Large intestine (tissue), 3 donors: Measurements from ENCODE around the gene WDR43. TPM values are rescaled to one million over a fixed set of nuclear protein-coding genes. Genes with fewer than 3 reads are reported as not detected.

ENCODE experiments used
- DNase-seq, 2 donors: peaks; one replicate each; pipeline versions ENCODE4 v3.0.0 to v3.0.0-alpha.2; 2013
- H3K27ac ChIP-seq: one replicate; pipeline ENCODE4 v1.5.1; 2013; ENCODE audit warnings: low read length
- H3K27me3 ChIP-seq: 2 replicates; pipeline ENCODE4 v1.6.1; 2013; ENCODE audit warnings: low read length; ENCODE audit not compliant: control insufficient read depth, insufficient read depth
- H3K36me3 ChIP-seq: 2 replicates; pipeline ENCODE4 v1.6.1; 2013; ENCODE audit warnings: low read length; ENCODE audit not compliant: control insufficient read depth, insufficient read depth
- H3K4me1 ChIP-seq: one replicate; pipeline ENCODE4 v1.6.1; 2013; ENCODE audit warnings: low read length; ENCODE audit not compliant: control insufficient read depth, insufficient read depth
- H3K4me3 ChIP-seq: one replicate; pipeline ENCODE4 v1.5.1; 2013; ENCODE audit warnings: low read length
- H3K9me3 ChIP-seq: one replicate; pipeline ENCODE4 v1.6.1; 2013; ENCODE audit warnings: mild to moderate bottlenecking, low read depth, low read length, moderate library complexity; ENCODE audit not compliant: control insufficient read depth
- WGBS: methylation state at CpG from one replicate; pipeline ENCODE4 v1.1.5; 2013; ENCODE audit warnings: low lambda C conversion rate; ENCODE audit not compliant: insufficient coverage; 5-methylcytosine and 5-hydroxymethylcytosine counted together
- polyA plus RNA-seq: library from polyadenylated mRNA; unstranded; fragments of 120-200 nt; gene quantifications from one replicate; pipeline ENCODE4 v1.2.1, GENCODE V29; 2013

WDR43 gene
- polyA plus RNA-seq, 1 donor: 34.7 TPM

- Histone ChIP-seq H3K27ac (no peak overlapping the region), H3K9me3 (no peaks in the 10 kb centered on the region), H3K36me3 (no peaks in the 10 kb centered on the region), H3K27me3 (no peaks in the 10 kb centered on the region), H3K4me3 (no peak overlapping the region), H3K4me1 (peaks cover 4% of the 10 kb centered on the region)
- WGBS: 83% methylated on average over 1 of the region's 4 CpGs
- DNase-seq: no peak
Observed at GRCh38 chr2:28991021-28991420, 96.6 kb downstream of the WDR43 start.

DNA sequence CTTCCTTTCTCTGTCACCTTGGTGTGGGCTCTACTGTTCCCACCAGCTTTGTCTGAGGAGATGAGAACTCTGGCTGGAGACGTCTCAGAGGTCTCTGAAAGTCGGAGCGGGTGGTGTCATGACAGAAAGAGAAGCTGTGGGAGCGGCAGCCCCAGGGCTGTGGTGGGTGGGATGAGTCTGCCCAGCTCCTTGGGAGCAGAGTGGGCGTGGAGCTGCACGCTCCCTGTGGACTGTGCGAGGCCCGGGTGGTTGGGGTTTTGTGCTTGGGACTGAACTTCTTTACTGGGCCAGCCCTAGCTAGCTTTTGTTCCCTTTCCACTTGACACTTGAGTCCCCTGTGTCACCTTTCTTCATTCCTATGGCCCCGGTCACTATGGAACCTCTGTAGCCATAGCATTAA is 97.0 kb downstream of the WDR43 start:
- Histone ChIP-seq H3K4me1 (peaks cover 4% of the 10 kb centered on the region), H3K4me3 (no peak overlapping the region), H3K36me3 (no peaks in the 10 kb centered on the region), H3K27me3 (no peaks in the 10 kb centered on the region), H3K27ac (no peak overlapping the region), H3K9me3 (no peaks in the 10 kb centered on the region)
- no CpG with 5 or more reads among the region's 9 CpGs for WGBS
- DNase-seq: no peak

DNA sequence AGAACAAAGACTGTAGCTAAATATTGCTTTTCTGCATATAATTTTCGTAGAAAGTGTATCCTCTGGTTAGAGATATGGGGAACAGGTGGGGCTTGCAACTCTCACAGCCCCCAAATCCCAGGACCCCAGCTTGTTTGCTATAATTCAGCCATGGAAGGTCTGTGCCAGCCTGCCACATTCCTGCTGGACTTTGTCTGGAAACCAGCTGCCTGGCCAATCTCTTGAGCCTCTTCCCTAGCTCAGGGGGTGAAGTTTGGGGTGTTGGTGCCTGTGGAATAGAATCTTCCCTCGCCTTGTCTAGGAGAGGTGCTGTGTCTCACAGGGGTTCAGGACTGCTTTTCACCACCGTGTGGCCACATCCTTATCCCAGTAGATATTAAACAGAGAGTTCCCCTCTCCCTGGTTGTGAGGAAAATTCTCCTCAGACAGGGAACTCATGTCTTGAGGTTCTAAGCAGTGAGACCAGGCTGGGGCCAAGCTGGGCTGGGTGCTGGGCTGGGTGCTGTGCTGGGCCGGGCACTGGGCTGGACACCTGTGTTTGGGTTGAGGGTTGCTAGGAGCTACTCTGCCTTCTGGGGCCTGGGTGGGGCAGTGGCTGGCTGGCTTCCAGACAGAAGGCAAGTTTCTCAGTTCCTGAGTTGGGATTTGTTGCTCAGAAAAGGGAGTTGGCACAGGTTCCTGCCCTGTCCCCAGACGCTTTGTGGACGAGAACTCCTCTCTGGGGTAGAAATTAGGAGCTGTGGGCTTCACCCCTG is 98.9 kb downstream of the WDR43 start:
- Histone ChIP-seq H3K36me3 (no peaks in the 10 kb centered on the region), H3K4me1 (peaks cover 4% of the 10 kb centered on the region), H3K4me3 (no peak overlapping the region), H3K9me3 (no peaks in the 10 kb centered on the region), H3K27me3 (no peaks in the 10 kb centered on the region), H3K27ac (no peak overlapping the region)
- no CpG with 5 or more reads among the region's 6 CpGs for WGBS
- DNase-seq: peak in 1 of 2 donors; percentile 40

DNA sequence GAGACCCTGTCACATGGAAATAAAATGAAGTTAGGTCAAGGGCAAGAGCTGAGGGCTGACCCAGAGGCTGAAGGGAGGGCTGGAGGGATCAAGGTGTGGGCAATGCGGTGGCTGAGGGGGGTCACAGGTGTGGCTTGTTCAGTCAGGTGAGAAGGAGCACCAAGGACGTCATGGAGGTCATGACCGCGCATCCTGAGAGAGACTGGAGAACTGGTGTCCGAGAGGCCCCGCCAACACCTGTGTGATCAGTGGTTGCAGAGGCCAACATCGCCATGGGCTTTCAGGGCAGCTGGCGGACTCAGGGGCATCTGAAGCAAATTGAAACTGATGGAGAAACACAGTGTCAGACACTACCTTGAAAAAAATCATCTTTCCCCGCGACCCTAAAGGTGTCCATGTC is 99.6 kb downstream of the WDR43 start:
- no peaks in the 10 kb centered on the region for H3K9me3 ChIP-seq
- DNase-seq: no peak
- H3K27ac ChIP-seq: no peak overlapping the region
- no peaks in the 10 kb centered on the region for H3K36me3 ChIP-seq
- H3K4me3 ChIP-seq: no peak overlapping the region
- WGBS: no CpG with 5 or more reads among the region's 10 CpGs
- peaks cover 4% of the 10 kb centered on the region for H3K4me1 ChIP-seq
- H3K27me3 ChIP-seq: no peaks in the 10 kb centered on the region

- DNase-seq: no peak
- no peaks in the 10 kb centered on the region for H3K27me3 ChIP-seq
- no peaks in the 10 kb centered on the region for H3K36me3 ChIP-seq
- no peaks in the 10 kb centered on the region for H3K9me3 ChIP-seq
- no CpG with 5 or more reads among the region's 7 CpGs for WGBS
- peaks cover 4% of the 10 kb centered on the region for H3K4me1 ChIP-seq
- no peak overlapping the region for H3K27ac ChIP-seq
- H3K4me3 ChIP-seq: no peak overlapping the region
Observed at GRCh38 chr2:28994679-28995078, 100.2 kb downstream of the WDR43 start.

DNA sequence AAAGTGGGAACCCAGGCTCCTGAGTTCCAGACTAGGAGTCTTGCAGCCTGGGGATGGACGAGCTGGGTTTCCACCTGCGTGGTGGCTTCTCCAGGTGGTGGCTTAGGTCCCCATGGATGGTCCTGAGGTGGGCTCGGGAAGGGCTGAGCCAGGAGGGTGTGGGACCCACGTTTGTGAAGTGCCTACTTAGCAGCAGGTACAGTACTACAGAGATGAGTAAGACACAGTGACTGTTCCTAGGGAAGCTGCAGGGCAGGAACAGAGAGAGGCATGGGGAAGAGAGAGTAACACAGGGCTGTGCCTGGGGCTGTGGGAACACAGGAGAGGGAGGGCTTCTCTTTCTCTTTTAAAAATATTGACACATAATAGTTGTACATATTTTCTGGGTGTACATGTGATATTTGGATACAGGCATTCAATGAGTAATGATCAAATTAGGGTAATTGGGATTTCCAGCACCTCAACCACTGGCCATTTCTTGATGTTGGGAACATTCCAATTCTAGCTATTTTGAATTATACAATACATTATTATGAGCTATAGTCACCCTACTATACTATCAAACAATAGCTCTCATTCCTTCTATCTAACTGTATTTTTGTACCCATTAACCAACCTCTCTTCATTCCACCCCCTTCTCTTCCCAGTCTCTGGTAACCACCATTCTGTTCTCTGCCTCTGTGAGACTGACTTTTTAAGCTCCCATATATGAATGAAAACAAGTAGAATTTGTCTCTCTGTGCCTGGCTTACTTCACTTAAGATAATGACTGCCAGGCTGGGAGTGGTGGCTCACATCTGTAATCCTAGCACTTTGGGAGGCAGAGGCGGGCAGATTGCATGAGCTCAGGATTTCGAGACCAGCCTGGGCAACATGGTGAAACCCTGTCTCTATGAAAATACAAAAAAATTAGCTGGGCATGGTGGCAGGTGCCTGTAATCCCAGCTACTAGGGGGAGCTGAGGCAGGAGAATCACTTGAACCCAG is 101.6 kb downstream of the WDR43 start:
- Histone ChIP-seq H3K27me3 (no peaks in the 10 kb centered on the region), H3K4me1 (peaks cover 4% of the 10 kb centered on the region), H3K4me3 (no peak overlapping the region), H3K27ac (no peak overlapping the region), H3K36me3 (no peaks in the 10 kb centered on the region), H3K9me3 (no peaks in the 10 kb centered on the region)
- no peak for DNase-seq
- no CpG with 5 or more reads among the region's 6 CpGs for WGBS

DNA sequence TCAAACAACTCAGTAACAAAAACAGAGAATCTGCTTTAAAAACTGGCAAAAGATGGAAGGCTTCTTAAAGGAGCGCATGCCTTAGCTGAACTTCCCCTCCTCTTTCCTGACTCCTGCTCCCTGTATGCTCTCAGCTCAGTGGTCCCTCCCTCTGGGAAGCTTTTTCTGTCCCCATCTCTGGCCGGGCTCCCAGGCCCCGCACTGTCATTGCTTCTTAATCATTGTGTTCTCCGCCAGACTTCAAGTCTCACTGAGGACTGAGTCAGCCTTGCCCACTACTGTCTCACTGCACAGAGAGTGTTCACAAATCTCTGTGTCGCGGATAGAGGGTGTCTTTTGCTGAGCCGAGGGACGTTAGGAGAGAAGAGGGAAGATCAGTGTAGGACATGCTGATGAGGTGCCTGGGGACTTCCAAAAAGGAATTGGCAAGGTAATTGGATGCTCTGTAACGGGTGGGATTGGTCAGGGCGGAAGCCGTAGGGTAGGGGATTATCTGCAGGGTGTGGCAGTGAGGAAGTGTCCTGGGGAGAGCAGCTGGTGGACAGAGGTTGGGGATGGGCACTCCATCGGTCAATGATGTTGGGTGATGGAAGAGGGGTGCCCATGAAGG is 102.9 kb downstream of the WDR43 start:
- no peak for DNase-seq
- no peaks in the 10 kb centered on the region for H3K27me3 ChIP-seq
- no peaks in the 10 kb centered on the region for H3K36me3 ChIP-seq
- 64% methylated on average over 3 of the region's 12 CpGs for WGBS
- H3K4me3 ChIP-seq: no peak overlapping the region
- no peaks in the 10 kb centered on the region for H3K9me3 ChIP-seq
- H3K27ac ChIP-seq: no peak overlapping the region
- H3K4me1 ChIP-seq: peaks cover 4% of the 10 kb centered on the region

Other genes with a start within 250 kb of the WDR43 start
- 178 TPM for gene PPP1CB, start 142.8 kb upstream of the WDR43 start, polyA plus RNA-seq
- gene SPDYA, start 83.8 kb upstream of the WDR43 start, polyA plus RNA-seq: 3.1 TPM
- gene TRMT61B, start 24.4 kb upstream of the WDR43 start, polyA plus RNA-seq: 15.8 TPM
- gene TOGARAM2, start 86.6 kb downstream of the WDR43 start, polyA plus RNA-seq: 2.1 TPM
- gene PCARE, start 179.9 kb downstream of the WDR43 start, polyA plus RNA-seq: 0.01 TPM
- gene CLIP4, start 220.7 kb downstream of the WDR43 start, polyA plus RNA-seq: 4.3 TPM